ENCODE results near the gene STXBP5. TPM values are rescaled to one million over a fixed set of nuclear protein-coding genes. Genes with fewer than 3 reads are reported as not detected.

STXBP5 gene
- total and polyA plus RNA-seq, 2 of the 13 experiments (the other 11 are each of a cell fraction or from before 2014, with no cell fraction given), result 8.8 to 19.4 TPM

GRCh38 chr6:147345902-147346301 is 141.7 kb downstream of the STXBP5 start:
- no peak overlapping the region for H3K4me2 ChIP-seq (ENCODE audit: low read depth, low read length)
- H3K9ac ChIP-seq (ENCODE audit: insufficient read depth, low read depth, low read length), result no peak overlapping the region
- no peaks in the 10 kb centered on the region for H3K4me1 ChIP-seq (ENCODE audit: insufficient read depth, low read length)
- no peaks in the 10 kb centered on the region for H3K9me3 ChIP-seq (ENCODE audit: low read length)
- peaks cover 0 to 3% of the 10 kb centered on the region in 2 experiments; a peak in 2 of 5 replicates for H3K36me3 ChIP-seq (replicated peaks in 1 of 2; ENCODE audit: control insufficient read depth in 1 of 2, insufficient read depth in 2 of 2, low read length in 2 of 2)
- in situ Hi-C loops (cut with HindIII; ENCODE audit: extremely low pct_ligation_motif_present, low pct_unique_long_range_greater_than_20kb) (no loop called here), intact Hi-C loops (cut with micrococcal nuclease; ENCODE audit: unreplicated experiment) (no loop called here)
- FAIRE-seq (no peak), ATAC-seq (no peak), DNase-seq (ENCODE audit: low spot score) (no peak)
- no peak overlapping the region for H3K27ac ChIP-seq (ENCODE audit: extremely low read length, insufficient read depth, low read length)
- no TSS peak for BruUV-seq (replicated peaks)
- WGBS (ENCODE audit: low lambda C conversion rate), result 88% methylated on average over 2 of the region's 2 CpGs
- no peak overlapping the region for H3K4me3 ChIP-seq (replicated peaks in 1 of 3; ENCODE audit: insufficient read depth in 1 of 3, low read depth in 2 of 3, low read length in 3 of 3)
- H3K27me3 ChIP-seq (ENCODE audit: control insufficient read depth in 1 of 2, insufficient read depth in 2 of 2, low read length in 2 of 2), result no peaks in the 10 kb centered on the region
- no peaks in the 10 kb centered on the region for H4K20me1 ChIP-seq (ENCODE audit: insufficient read depth, low read length)
- no peak overlapping the region for H2AFZ ChIP-seq (ENCODE audit: low read length)
- no peaks in the 10 kb centered on the region for H3K79me2 ChIP-seq (ENCODE audit: insufficient read depth, low read length)
- CTCF ChIA-PET (ENCODE audit: low intra/inter-chr PET ratio, low total read pairs), result no interaction called here
- POLR2A ChIA-PET, result no interaction called here
- TF ChIP-seq PRDM10 (CRISPR knock-in tag; IDR thresholded peaks at IDR 0.05; ENCODE audit: low read depth), result no peak
- TF ChIP-seq ZNF382 (CRISPR knock-in tag; IDR thresholded peaks at IDR 0.05; ENCODE audit: borderline replicate concordance), result no peak
- no peak for TF ChIP-seq ZNF530 (CRISPR knock-in tag; IDR thresholded peaks at IDR 0.05; ENCODE audit: low read depth)
- no peak for TF ChIP-seq MTF1 (CRISPR knock-in tag; IDR thresholded peaks at IDR 0.05)
- no peak for TF ChIP-seq CBX1 (IDR thresholded peaks at IDR 0.05; ENCODE audit: low read depth)
- TF ChIP-seq HNRNPLL (IDR thresholded peaks at IDR 0.05; ENCODE audit: low read depth, low read length, poor library complexity, severe bottlenecking), result no peak
- TF ChIP-seq HNRNPL (IDR thresholded peaks at IDR 0.05; ENCODE audit: low read depth, low read length), result no peak
- no peak for TF ChIP-seq ZNF44 (CRISPR knock-in tag; IDR thresholded peaks at IDR 0.05)
- no peak for TF ChIP-seq ZFP36L2 (CRISPR knock-in tag; IDR thresholded peaks at IDR 0.05)
- TF ChIP-seq FOXM1 (CRISPR knock-in tag; IDR thresholded peaks at IDR 0.05), result no peak
- no peak for TF ChIP-seq ZBED4 (CRISPR knock-in tag; IDR thresholded peaks at IDR 0.05; ENCODE audit: borderline replicate concordance)
- TF ChIP-seq RAD51 (IDR thresholded peaks at IDR 0.05; ENCODE audit: borderline replicate concordance), result no peak
- TF ChIP-seq HDAC2 (CRISPR knock-in tag; IDR thresholded peaks at IDR 0.05), result no peak
- no peak for TF ChIP-seq ZFP41 (CRISPR knock-in tag; IDR thresholded peaks at IDR 0.05; ENCODE audit: borderline replicate concordance)
- TF ChIP-seq GATAD2A (CRISPR knock-in tag; IDR thresholded peaks at IDR 0.05), result no peak
- TF ChIP-seq MATR3 (CRISPR knock-in tag; IDR thresholded peaks at IDR 0.05), result no peak
- no peak for TF ChIP-seq ZNF512 (CRISPR knock-in tag; IDR thresholded peaks at IDR 0.05)
